Central memory CD4-positive, alpha-beta T cell (primary cell): ENCODE data around the gene PDZD2.
"Not testable (repeated sequence)": the region's sequence is repeated elsewhere in the genome, so short reads cannot be mapped to it uniquely, and the experiment has no call there.

Source experiments
- DNase-seq: peaks from one replicate; pipeline ENCODE4 v3.0.0; 2022

Gene PDZD2

GRCh38 chr5:31770998-31771397 is 132.1 kb downstream of the PDZD2 start:
- no peak for DNase-seq

- DNase-seq, result no peak
Observed at GRCh38 chr5:31771500-31771899, 132.6 kb downstream of the PDZD2 start.

GRCh38 chr5:31776294-31776693 is 137.4 kb downstream of the PDZD2 start:
- DNase-seq, result not testable (repeated sequence)

GRCh38 chr5:31776976-31777651 is 138.2 kb downstream of the PDZD2 start:
- DNase-seq, result no peak

GRCh38 chr5:31781772-31782171 is 142.8 kb downstream of the PDZD2 start:
- DNase-seq, result no peak

- DNase-seq, result no peak
Observed at GRCh38 chr5:31783086-31783645, 144.2 kb downstream of the PDZD2 start.

- DNase-seq, result no peak
Observed at GRCh38 chr5:31783731-31784130, 144.8 kb downstream of the PDZD2 start.

GRCh38 chr5:31786090-31786631 is 147.2 kb downstream of the PDZD2 start:
- DNase-seq, result no peak

- no peak for DNase-seq
Observed at GRCh38 chr5:31794009-31794408, 155.1 kb downstream of the PDZD2 start.

- DNase-seq, result no peak
Observed at GRCh38 chr5:31798168-31798567, 159.2 kb downstream of the PDZD2 start.

GRCh38 chr5:31800351-31800750 is 161.4 kb downstream of the PDZD2 start:
- no peak for DNase-seq

GRCh38 chr5:31805785-31806400 is 167.0 kb downstream of the PDZD2 start:
- DNase-seq, result no peak

GRCh38 chr5:31806561-31806960 is 167.6 kb downstream of the PDZD2 start:
- no peak for DNase-seq

- DNase-seq, result no peak
Observed at GRCh38 chr5:31807789-31808540, 169.0 kb downstream of the PDZD2 start.

- DNase-seq, result no peak
Observed at GRCh38 chr5:31809050-31809870, 170.3 kb downstream of the PDZD2 start.

GRCh38 chr5:31811210-31811609 is 172.3 kb downstream of the PDZD2 start:
- no peak for DNase-seq

- DNase-seq, result no peak
Observed at GRCh38 chr5:31815376-31815775, 176.4 kb downstream of the PDZD2 start.

GRCh38 chr5:31819926-31820516 is 181.1 kb downstream of the PDZD2 start:
- no peak for DNase-seq

- DNase-seq, result no peak
Observed at GRCh38 chr5:31823472-31823871, 184.5 kb downstream of the PDZD2 start.

GRCh38 chr5:31824869-31825517 is 186.1 kb downstream of the PDZD2 start:
- DNase-seq, result no peak

- no peak for DNase-seq
Observed at GRCh38 chr5:31825518-31826068, 186.7 kb downstream of the PDZD2 start.
